HepG2 (cell line): ENCODE measurements around the gene MSI2. TPM values are rescaled to one million over a fixed set of nuclear protein-coding genes. Genes with fewer than 3 reads are reported as not detected.

Source experiments
- ATAC-seq: fragments of 200-7000 bp; cut with Tn5 transposase; 3 replicates; pipeline ENCODE4 v1.9.1; 2020; ENCODE audit warnings: mild to moderate bottlenecking, moderate library complexity
- BruUV-seq: library from RNA; stranded (reverse); fragments of 400-500 nt; replicated peaks from 2 replicates; lab custom pipeline; 2021; lab: Mats Ljungman, UMichigan
- CTCF ChIA-PET: fragments of 300-600 bp; formaldehyde crosslinking; extraction: SDS; loops from one replicate; lab custom pipeline; 2021; ENCODE audit warnings: low total read pairs, inconsistent platforms, low intra/inter-chr PET ratio; lab: Yijun Ruan, JAX
- POLR2A ChIA-PET: fragments of 350-600 bp; sonication (Branson Sonifier 250); formaldehyde crosslinking; loops from one replicate; lab custom pipeline; 2020; ENCODE audit warnings: antibody characterized with exemption, inconsistent platforms; lab: Yijun Ruan, JAX
- DNase-seq: peaks from one replicate; pipeline ENCODE4 v3.0.0-alpha.2; 2015; ENCODE audit warnings: low spot score
- FAIRE-seq: peaks from 3 replicates; lab custom pipeline; 2011; peaks lifted over from hg19 to GRCh38; lab: Jason Lieb, UNC
- H2AFZ ChIP-seq: one replicate; pipeline ENCODE4 v1.6.1; 2011; ENCODE audit warnings: low read length, inconsistent platforms
- H3K27ac ChIP-seq: fragments of 300-600 bp; 3 replicates; pipeline ENCODE4 v1.8.0; 2011; ENCODE audit warnings: mixed run types, mild to moderate bottlenecking, mixed read lengths, low read length, inconsistent platforms; ENCODE audit not compliant: insufficient read depth; ENCODE audit errors: extremely low read length
- H3K27me3 ChIP-seq, 2 experiments: fragments of 200-600 bp in 1 of 2; 2 replicates in 1 of 2; 3 replicates in 1 of 2; pipeline versions ENCODE4 v1.6.0 to v1.8.0; 2011; ENCODE audit warnings: low read length in 2 of 2, mild to moderate bottlenecking in 2 of 2, moderate library complexity in 2 of 2, inconsistent platforms in 1 of 2; ENCODE audit not compliant: insufficient read depth in 2 of 2, control insufficient read depth in 1 of 2
- H3K36me3 ChIP-seq, 2 experiments: fragments of 200-600 bp in 1 of 2; replicated peaks in 1 of 2; 2 replicates in 1 of 2; 3 replicates in 1 of 2; pipeline versions ENCODE4 v1.5.1 to v1.8.0; 2011; ENCODE audit warnings: low read length in 2 of 2, inconsistent platforms in 1 of 2; ENCODE audit not compliant: insufficient read depth in 2 of 2, control insufficient read depth in 1 of 2
- H3K4me1 ChIP-seq: 2 replicates; pipeline ENCODE4 v1.5.1; 2012; ENCODE audit warnings: low read length, inconsistent platforms; ENCODE audit not compliant: insufficient read depth
- H3K4me2 ChIP-seq: 2 replicates; pipeline ENCODE4 v1.6.0; 2011; ENCODE audit warnings: low read depth, low read length, inconsistent platforms
- H3K4me3 ChIP-seq, 3 experiments: fragments of 200-600 bp in 1 of 3; sonication (generic), shearing (Covaris generic) in 1 of 3; replicated peaks in 1 of 3; 2 replicates each; pipeline ENCODE4 v1.5.1; 2011 to 2016; ENCODE audit warnings: low read length in 3 of 3, inconsistent platforms in 2 of 3, low read depth in 2 of 3, mild to moderate bottlenecking in 2 of 3, control low read depth in 1 of 3, mixed read lengths in 1 of 3; ENCODE audit not compliant: insufficient read depth in 1 of 3
- H3K79me2 ChIP-seq: one replicate; pipeline ENCODE4 v1.6.1; 2011; ENCODE audit warnings: low read length, inconsistent platforms; ENCODE audit not compliant: insufficient read depth
- H3K9ac ChIP-seq: 2 replicates; pipeline ENCODE4 v1.6.0; 2011; ENCODE audit warnings: mild to moderate bottlenecking, low read depth, low read length, inconsistent platforms; ENCODE audit not compliant: insufficient read depth
- H3K9me3 ChIP-seq: 2 replicates; pipeline ENCODE4 v1.5.1; 2012; ENCODE audit warnings: mild to moderate bottlenecking, low read length
- H4K20me1 ChIP-seq: 2 replicates; pipeline ENCODE4 v1.6.0; 2011; ENCODE audit warnings: inconsistent platforms, mild to moderate bottlenecking, low read length, moderate library complexity; ENCODE audit not compliant: insufficient read depth
- AFF4 ChIP-seq: sonication (generic); formaldehyde crosslinking; IDR thresholded peaks from 2 replicates; pipeline ENCODE4 v1.4.0; 2020; ENCODE audit warnings: missing genetic modification reagents
- CEBPB ChIP-seq: IDR thresholded peaks from 2 replicates; pipeline ENCODE4 v1.6.1; 2011; ENCODE audit warnings: low read depth, low read length, improper control_type of control experiment, borderline replicate concordance
- FOXO1 ChIP-seq: sonication (generic); formaldehyde crosslinking; IDR thresholded peaks from 2 replicates; pipeline ENCODE4 v1.4.0; 2020; ENCODE audit warnings: missing genetic modification reagents
- GABPA ChIP-seq, 2 experiments: IDR thresholded peaks; 2 replicates each; pipeline ENCODE4 v1.6.1; 2011 to 2016; ENCODE audit warnings: low read depth in 2 of 2, low read length in 1 of 2, missing biosample characterization in 1 of 2, missing genetic modification characterization in 1 of 2
- HDAC1 ChIP-seq: sonication (generic); formaldehyde crosslinking; IDR thresholded peaks from 2 replicates; pipeline ENCODE4 v1.5.1; 2020; ENCODE audit warnings: mild to moderate bottlenecking, missing genetic modification reagents
- KLF15 ChIP-seq: sonication (generic); formaldehyde crosslinking; IDR thresholded peaks from 2 replicates; pipeline ENCODE4 v1.8.1; 2023; ENCODE audit warnings: borderline replicate concordance, mild to moderate bottlenecking, inconsistent platforms, missing genetic modification reagents, mixed read lengths
- MAFF ChIP-seq: IDR thresholded peaks from 2 replicates; pipeline ENCODE4 v1.6.1; 2011; ENCODE audit warnings: low read depth, low read length, improper control_type of control experiment
- MLLT10 ChIP-seq: sonication (generic); formaldehyde crosslinking; IDR thresholded peaks from 2 replicates; pipeline ENCODE4 v1.4.0; 2020; ENCODE audit warnings: missing genetic modification reagents
- MXD4 ChIP-seq: IDR thresholded peaks from 2 replicates; pipeline ENCODE4 v1.6.1; 2016; ENCODE audit warnings: mild to moderate bottlenecking, missing biosample characterization, missing genetic modification reagents
- ZNF121 ChIP-seq: sonication (generic); formaldehyde crosslinking; IDR thresholded peaks from 2 replicates; pipeline ENCODE4 v1.5.0; 2020; ENCODE audit warnings: mild to moderate bottlenecking, missing genetic modification reagents
- ZNF354B ChIP-seq: sonication (generic); formaldehyde crosslinking; IDR thresholded peaks from 2 replicates; pipeline ENCODE4 v1.8.0; 2022; ENCODE audit warnings: mild to moderate bottlenecking, missing genetic modification reagents
- ZNF460 ChIP-seq: sonication (generic); formaldehyde crosslinking; IDR thresholded peaks from 2 replicates; pipeline ENCODE4 v1.5.1; 2020; ENCODE audit warnings: missing genetic modification reagents, mild to moderate bottlenecking, borderline replicate concordance
- ZNF501 ChIP-seq: sonication (generic); formaldehyde crosslinking; IDR thresholded peaks from 2 replicates; pipeline ENCODE4 v1.5.1; 2020; ENCODE audit warnings: mild to moderate bottlenecking, moderate library complexity, missing genetic modification reagents
- ZNF510 ChIP-seq: sonication (generic); formaldehyde crosslinking; IDR thresholded peaks from 2 replicates; pipeline ENCODE4 v1.4.0; 2020; ENCODE audit warnings: low read depth, mild to moderate bottlenecking, missing genetic modification reagents
- ZNF777 ChIP-seq: sonication (generic); formaldehyde crosslinking; IDR thresholded peaks from 2 replicates; pipeline ENCODE4 v1.4.0; 2020; ENCODE audit warnings: missing genetic modification reagents
- WGBS: methylation state at CpG from one replicate; pipeline ENCODE4 v1.1.6; 2017; ENCODE audit warnings: low lambda C conversion rate; 5-methylcytosine and 5-hydroxymethylcytosine counted together
- in situ Hi-C: cut with HindIII; loops from 2 replicates; pipeline ENCODE4 v1.10.0; 2017; ENCODE audit warnings: low pct_unique_long_range_greater_than_20kb; ENCODE audit not compliant: extremely low pct_ligation_motif_present
- intact Hi-C: fragments of 100-400 bp; cut with micrococcal nuclease; formaldehyde crosslinking; loops from one replicate; pipeline ENCODE4 v1.10.0; 2022; ENCODE audit not compliant: unreplicated experiment
- polyA plus RNA-seq, 8 experiments: library from polyadenylated mRNA; depleted of rRNA in 3 of 8; stranded (reverse) in 7 of 8; unstranded in 1 of 8; fragments of >200 nt; fragmentation: Illumina TruSeq in 4 of 8; extraction: Trizol in 4 of 8; gene quantifications; 2 replicates each; pipeline versions ENCODE4 v1.2.1 to v1.2.3, GENCODE V29; 2011 to 2016; ENCODE audit warnings: low read depth in 4 of 8, missing spikeins in 1 of 8, mixed read lengths in 1 of 8; ENCODE audit not compliant: insufficient read depth in 1 of 8
- total RNA-seq, 5 experiments: library from RNA; depleted of rRNA; stranded (reverse); fragments of >200 nt; fragmentation: Illumina TruSeq; extraction: Trizol; gene quantifications; 2 replicates each; pipeline ENCODE4 v1.2.3, GENCODE V29; 2016; ENCODE audit warnings: low read depth in 1 of 5
- TF ChIP-seq, protein P1 (sequence below): sonication (generic); formaldehyde crosslinking; conservative IDR thresholded peaks from 2 replicates; pipeline ENCODE4 v1.8.1; 2023; ENCODE audit warnings: missing genetic modification reagents
- TF ChIP-seq, protein P2 (sequence below): sonication (generic); formaldehyde crosslinking; IDR thresholded peaks from 2 replicates; pipeline ENCODE4 v1.8.1; 2023; ENCODE audit warnings: mild to moderate bottlenecking, missing genetic modification reagents

Gene MSI2
- total and polyA plus RNA-seq, 2 of the 13 experiments (the other 11 are each of a cell fraction or from before 2014, with no cell fraction given): 77.5 to 78.4 TPM

DNA sequence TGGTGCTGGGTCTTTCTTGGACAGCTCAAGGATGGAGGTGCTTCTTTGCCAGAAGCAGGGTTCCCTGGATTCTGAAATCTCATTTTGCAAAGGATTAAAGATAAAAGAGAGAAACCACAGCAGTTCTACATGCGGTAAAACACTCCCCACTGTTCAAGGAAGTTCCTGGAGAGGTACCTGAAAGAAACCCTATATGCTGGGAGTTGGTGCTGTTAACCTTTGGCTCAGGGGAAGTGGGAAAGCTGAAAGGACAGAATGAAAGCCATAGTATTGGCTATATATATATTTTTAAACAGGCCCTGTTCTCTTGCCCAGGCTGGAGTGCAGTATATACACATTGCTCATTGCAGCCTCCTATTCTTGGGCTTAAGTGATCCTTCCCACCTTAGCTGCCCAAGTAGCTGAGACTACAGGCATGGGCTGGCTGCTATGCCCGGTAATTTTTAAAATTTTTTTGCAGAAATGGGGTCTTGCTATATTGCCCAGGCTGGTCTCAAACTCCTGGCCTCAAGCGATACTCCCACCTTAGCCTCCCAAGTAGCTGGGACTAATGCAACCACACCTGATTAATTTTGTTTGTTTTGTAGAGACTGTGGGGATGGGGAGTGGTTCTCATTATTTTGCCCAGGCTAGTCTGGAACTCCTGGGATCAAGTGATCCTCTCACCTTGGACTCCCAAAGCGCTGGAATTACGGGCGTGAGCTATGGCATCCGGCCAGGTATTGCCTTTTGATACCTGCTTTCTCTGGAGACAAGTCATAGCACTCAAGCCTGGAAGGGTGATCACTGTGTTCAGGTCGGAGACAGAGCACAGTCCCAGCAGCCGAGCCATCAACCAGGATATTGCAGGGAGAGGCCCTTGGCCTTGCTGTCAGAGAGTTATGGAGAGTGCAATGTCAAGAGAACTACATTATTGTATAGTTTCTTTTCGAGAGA is 55.2 kb downstream of the MSI2 start:
- Histone ChIP-seq H3K4me2 (no peak overlapping the region), H3K36me3 (peaks cover 25 to 52% of the 10 kb centered on the region in 2 experiments), H3K27ac (no peak overlapping the region), H3K4me3 (no peak overlapping the region), H3K9ac (no peak overlapping the region), H3K27me3 (no peaks in the 10 kb centered on the region), H3K4me1 (peaks cover 33% of the 10 kb centered on the region), H4K20me1 (peaks cover 12% of the 10 kb centered on the region; the same call in 1 of the 2 replicates), H3K9me3 (no peaks in the 10 kb centered on the region), H2AFZ (no peak overlapping the region), H3K79me2 (peaks cover 35% of the 10 kb centered on the region)
- ATAC-seq (0 out of 3 replicates have a peak, but pooled peaks have one; percentile 17), FAIRE-seq (peak; percentile 42), DNase-seq (no peak)
- CTCF ChIA-PET: no interaction called here
- intact Hi-C loops: no loop called here
- 96% methylated on average over 10 of the region's 10 CpGs for WGBS
- POLR2A ChIA-PET: no interaction called here
- no TSS peak for BruUV-seq
- in situ Hi-C loops: no loop called here
- TF ChIP-seq MXD4 (CRISPR knock-in tag) (0 out of 2 replicates have a peak, but pooled peaks have one; percentile 6), ZNF777 (0 out of 2 replicates have a peak, but pooled peaks have one; percentile 34), ZNF354B (CRISPR knock-in tag) (0 out of 2 replicates have a peak, but pooled peaks have one; percentile 14), ZNF460 (CRISPR knock-in tag) (no peak), MAFF (no peak), GABPA (IDR thresholded peaks at IDR 0.05; ENCODE audit: low read depth, low read length) (no peak), GABPA (CRISPR knock-in tag; IDR thresholded peaks at IDR 0.05; ENCODE audit: low read depth) (no peak), CEBPB (no peak), ZNF121 (CRISPR knock-in tag) (peak; percentile 88), HDAC1 (CRISPR knock-in tag) (0 out of 2 replicates have a peak, but pooled peaks have one; percentile 22), MLLT10 (CRISPR knock-in tag) (no peak), ZNF501 (CRISPR knock-in tag) (0 out of 2 replicates have a peak, but pooled peaks have one; percentile 23), ZNF510 (CRISPR knock-in tag) (no peak), KLF15 (CRISPR knock-in tag) (no peak), FOXO1 (CRISPR knock-in tag) (no peak), AFF4 (CRISPR knock-in tag) (no peak)
- TF ChIP-seq, protein P1, sequence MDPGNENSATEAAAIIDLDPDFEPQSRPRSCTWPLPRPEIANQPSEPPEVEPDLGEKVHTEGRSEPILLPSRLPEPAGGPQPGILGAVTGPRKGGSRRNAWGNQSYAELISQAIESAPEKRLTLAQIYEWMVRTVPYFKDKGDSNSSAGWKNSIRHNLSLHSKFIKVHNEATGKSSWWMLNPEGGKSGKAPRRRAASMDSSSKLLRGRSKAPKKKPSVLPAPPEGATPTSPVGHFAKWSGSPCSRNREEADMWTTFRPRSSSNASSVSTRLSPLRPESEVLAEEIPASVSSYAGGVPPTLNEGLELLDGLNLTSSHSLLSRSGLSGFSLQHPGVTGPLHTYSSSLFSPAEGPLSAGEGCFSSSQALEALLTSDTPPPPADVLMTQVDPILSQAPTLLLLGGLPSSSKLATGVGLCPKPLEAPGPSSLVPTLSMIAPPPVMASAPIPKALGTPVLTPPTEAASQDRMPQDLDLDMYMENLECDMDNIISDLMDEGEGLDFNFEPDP (CRISPR knock-in tag): no peak
- TF ChIP-seq, protein P2, sequence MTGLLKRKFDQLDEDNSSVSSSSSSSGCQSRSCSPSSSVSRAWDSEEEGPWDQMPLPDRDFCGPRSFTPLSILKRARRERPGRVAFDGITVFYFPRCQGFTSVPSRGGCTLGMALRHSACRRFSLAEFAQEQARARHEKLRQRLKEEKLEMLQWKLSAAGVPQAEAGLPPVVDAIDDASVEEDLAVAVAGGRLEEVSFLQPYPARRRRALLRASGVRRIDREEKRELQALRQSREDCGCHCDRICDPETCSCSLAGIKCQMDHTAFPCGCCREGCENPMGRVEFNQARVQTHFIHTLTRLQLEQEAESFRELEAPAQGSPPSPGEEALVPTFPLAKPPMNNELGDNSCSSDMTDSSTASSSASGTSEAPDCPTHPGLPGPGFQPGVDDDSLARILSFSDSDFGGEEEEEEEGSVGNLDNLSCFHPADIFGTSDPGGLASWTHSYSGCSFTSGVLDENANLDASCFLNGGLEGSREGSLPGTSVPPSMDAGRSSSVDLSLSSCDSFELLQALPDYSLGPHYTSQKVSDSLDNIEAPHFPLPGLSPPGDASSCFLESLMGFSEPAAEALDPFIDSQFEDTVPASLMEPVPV: no peak
